ENCODE results near the gene CSGALNACT2.
A peak's percentile ranks its signal among the peaks of the same experiment; 100 is the strongest.

DNA sequence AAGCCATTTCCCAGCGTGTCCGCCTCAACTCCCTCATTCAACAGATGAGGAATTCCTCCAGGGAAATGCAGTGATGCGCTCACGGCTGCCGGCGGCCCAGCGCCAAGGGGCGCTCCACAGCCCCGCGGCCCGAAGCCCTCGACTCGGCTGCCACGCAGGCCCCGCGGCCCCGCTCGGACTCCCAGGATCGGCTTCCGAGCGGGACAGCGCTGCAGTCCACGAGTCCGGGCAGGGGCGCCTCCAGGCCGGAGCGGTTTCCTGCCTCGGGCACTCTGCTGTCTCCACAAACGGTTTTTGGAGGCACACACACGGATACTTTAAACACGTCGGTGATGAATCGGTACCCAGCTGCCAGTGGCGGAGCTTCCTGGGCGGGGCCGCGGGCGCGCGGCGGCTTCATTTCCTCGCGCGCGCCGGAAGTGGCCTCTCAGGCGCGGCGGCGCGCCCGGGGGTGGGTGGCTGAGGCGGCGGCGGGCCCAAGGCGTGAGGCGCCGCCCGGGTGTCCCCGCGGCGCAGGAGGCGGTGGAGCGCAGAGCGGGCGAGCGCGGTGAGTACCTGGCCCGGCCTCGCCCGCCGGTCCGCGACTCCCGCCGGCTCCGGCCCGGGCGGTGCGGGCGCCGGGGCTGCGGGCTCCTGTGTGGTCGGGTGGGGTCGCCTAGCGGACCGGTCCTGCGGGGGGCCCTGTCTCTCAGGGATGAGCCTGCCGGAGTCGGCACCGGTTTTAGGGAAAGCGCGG is at the start of gene CSGALNACT2:
- TF ChIP-seq, protein P1, sequence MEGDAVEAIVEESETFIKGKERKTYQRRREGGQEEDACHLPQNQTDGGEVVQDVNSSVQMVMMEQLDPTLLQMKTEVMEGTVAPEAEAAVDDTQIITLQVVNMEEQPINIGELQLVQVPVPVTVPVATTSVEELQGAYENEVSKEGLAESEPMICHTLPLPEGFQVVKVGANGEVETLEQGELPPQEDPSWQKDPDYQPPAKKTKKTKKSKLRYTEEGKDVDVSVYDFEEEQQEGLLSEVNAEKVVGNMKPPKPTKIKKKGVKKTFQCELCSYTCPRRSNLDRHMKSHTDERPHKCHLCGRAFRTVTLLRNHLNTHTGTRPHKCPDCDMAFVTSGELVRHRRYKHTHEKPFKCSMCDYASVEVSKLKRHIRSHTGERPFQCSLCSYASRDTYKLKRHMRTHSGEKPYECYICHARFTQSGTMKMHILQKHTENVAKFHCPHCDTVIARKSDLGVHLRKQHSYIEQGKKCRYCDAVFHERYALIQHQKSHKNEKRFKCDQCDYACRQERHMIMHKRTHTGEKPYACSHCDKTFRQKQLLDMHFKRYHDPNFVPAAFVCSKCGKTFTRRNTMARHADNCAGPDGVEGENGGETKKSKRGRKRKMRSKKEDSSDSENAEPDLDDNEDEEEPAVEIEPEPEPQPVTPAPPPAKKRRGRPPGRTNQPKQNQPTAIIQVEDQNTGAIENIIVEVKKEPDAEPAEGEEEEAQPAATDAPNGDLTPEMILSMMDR (IDR thresholded peaks at IDR 0.05): peak in 1 of 5 experiments; percentile 48
- TF ChIP-seq POLR2A (IDR thresholded peaks at IDR 0.05): peak; percentile 96 to 99
- peak in 1 of 2 donors; percentile 83 for TF ChIP-seq EP300 (IDR thresholded peaks at IDR 0.05)
